Measurements from ENCODE around the gene TBC1D4. TPM values are rescaled to one million over a fixed set of nuclear protein-coding genes. Genes with fewer than 3 reads are reported as not detected.
A peak's percentile ranks its signal among the peaks of the same experiment; 100 is the strongest.

TBC1D4 gene
- total and polyA plus RNA-seq, 9 of the 15 experiments (the other 6 are each of a cell fraction or from before 2014, with no cell fraction given): 2.8 to 12.3 (median 7.0) TPM

DNA sequence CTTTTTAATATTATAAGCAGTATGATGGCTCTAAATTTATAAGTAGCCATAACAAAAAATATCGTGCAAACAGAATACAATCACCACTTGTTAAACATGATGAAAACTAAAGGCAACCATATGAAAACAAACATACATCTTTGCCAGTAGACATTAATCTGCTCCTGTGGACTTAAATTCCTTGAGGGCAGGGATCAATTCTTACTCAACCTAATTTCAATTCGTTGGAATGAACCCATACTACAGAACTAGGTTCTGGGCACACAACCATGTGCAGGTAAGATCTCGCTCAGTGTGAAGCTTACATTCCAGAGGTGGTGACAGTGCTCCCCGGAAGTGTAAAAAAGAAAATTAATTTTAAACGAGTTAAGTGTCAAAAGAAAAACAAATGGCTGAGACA lies 13.4 kb downstream of the TBC1D4 start:
- DNase-seq (ENCODE audit: extremely low read depth in 1 of 4, low spot score in 3 of 4) (no peak), FAIRE-seq (no peak), ATAC-seq (no peak)
- H3K27me3 ChIP-seq (ENCODE audit: control insufficient read depth in 2 of 2, insufficient read depth in 2 of 2, low read length in 2 of 2): no peaks in the 10 kb centered on the region
- no peaks in the 10 kb centered on the region for H3K9me1 ChIP-seq (ENCODE audit: control insufficient read depth, insufficient read depth, low read length)
- intact Hi-C loops (cut with micrococcal nuclease) (no loop called here), in situ Hi-C loops (cut with MboI) (no loop called here)
- H3K27ac ChIP-seq (ENCODE audit: extremely low read depth, low read depth, low read length): 0 out of 3 replicates have a peak overlapping the region, but pooled peaks have one; percentile 28
- 21% methylated on average over 5 of the region's 5 CpGs for WGBS (ENCODE audit: insufficient coverage, low coverage, missing lambda C conversion rate)
- H3K4me1 ChIP-seq (replicated peaks in 1 of 2; ENCODE audit: control insufficient read depth in 2 of 2, insufficient read depth in 2 of 2, low read length in 2 of 2): no peaks in the 10 kb centered on the region; a peak in 1 of 5 replicates
- BruUV-seq (replicated peaks): no TSS peak
- peaks cover 20% of the 10 kb centered on the region for H3K79me2 ChIP-seq (ENCODE audit: control insufficient read depth, insufficient read depth, low read length)
- peak overlapping the region; percentile 19; the same call in 1 of the 2 replicates for H2AFZ ChIP-seq (ENCODE audit: low read depth, low read length)
- H3K9me3 ChIP-seq (replicated peaks; ENCODE audit: control insufficient read depth, insufficient read depth, low read depth, low read length): no peaks in the 10 kb centered on the region
- H3K4me3 ChIP-seq: no peak overlapping the region
- ChIA-PET POLR2A (interaction anchor here (0.8 kb wide), 1 partner anchor 420 kb away, joined by 3 read pairs; no protein-coding TSS in a partner anchor), CTCF (ENCODE audit: low intra/inter-chr PET ratio) (no interaction called here)
- no peak overlapping the region; the same call in 1 of the 2 replicates for H3K4me2 ChIP-seq (ENCODE audit: insufficient read depth, low read length)
- no peaks in the 10 kb centered on the region for H4K20me1 ChIP-seq (replicated peaks; ENCODE audit: control insufficient read depth, insufficient read depth, low read length)
- H3K9ac ChIP-seq (ENCODE audit: insufficient read depth in 1 of 2, low read depth in 2 of 2, low read length in 2 of 2): no peak overlapping the region; a peak in 1 of 4 replicates
- no peaks in the 10 kb centered on the region for H3K36me3 ChIP-seq (ENCODE audit: control insufficient read depth, insufficient read depth, low read length)
- TF ChIP-seq, protein P1, sequence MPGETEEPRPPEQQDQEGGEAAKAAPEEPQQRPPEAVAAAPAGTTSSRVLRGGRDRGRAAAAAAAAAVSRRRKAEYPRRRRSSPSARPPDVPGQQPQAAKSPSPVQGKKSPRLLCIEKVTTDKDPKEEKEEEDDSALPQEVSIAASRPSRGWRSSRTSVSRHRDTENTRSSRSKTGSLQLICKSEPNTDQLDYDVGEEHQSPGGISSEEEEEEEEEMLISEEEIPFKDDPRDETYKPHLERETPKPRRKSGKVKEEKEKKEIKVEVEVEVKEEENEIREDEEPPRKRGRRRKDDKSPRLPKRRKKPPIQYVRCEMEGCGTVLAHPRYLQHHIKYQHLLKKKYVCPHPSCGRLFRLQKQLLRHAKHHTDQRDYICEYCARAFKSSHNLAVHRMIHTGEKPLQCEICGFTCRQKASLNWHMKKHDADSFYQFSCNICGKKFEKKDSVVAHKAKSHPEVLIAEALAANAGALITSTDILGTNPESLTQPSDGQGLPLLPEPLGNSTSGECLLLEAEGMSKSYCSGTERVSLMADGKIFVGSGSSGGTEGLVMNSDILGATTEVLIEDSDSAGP (CRISPR knock-in tag; IDR thresholded peaks at IDR 0.05): no peak
- TF ChIP-seq MYC (IDR thresholded peaks at IDR 0.05; ENCODE audit: low read depth, low read length) (no peak), MYC (CRISPR knock-in tag; IDR thresholded peaks at IDR 0.05; ENCODE audit: borderline replicate concordance, low read depth) (no peak), ZC3H8 (IDR thresholded peaks at IDR 0.05) (no peak), RBM34 (IDR thresholded peaks at IDR 0.05; ENCODE audit: borderline replicate concordance, insufficient read depth, low read length) (no peak), HDAC2 (IDR thresholded peaks at IDR 0.05) (no peak), CHD1 (IDR thresholded peaks at IDR 0.05; ENCODE audit: low read length) (no peak), RBM22 (IDR thresholded peaks at IDR 0.05; ENCODE audit: low read depth, low read length, poor library complexity, severe bottlenecking) (no peak), PHB2 (IDR thresholded peaks at IDR 0.05; ENCODE audit: low read depth) (no peak), SRSF7 (optimal IDR thresholded peaks at IDR 0.05; ENCODE audit: low read depth, low read length) (no peak), FOXM1 (IDR thresholded peaks at IDR 0.05; ENCODE audit: low read depth) (no peak), FOXM1 (CRISPR knock-in tag; IDR thresholded peaks at IDR 0.05; ENCODE audit: low read depth) (no peak), NFE2 (IDR thresholded peaks at IDR 0.05; ENCODE audit: low read depth) (no peak), FOXK2 (conservative IDR thresholded peaks at IDR 0.05 in 1 of 2, IDR thresholded peaks at IDR 0.05 in 1 of 2; ENCODE audit: low read depth in 2 of 2) (no peak), ZNF316 (IDR thresholded peaks at IDR 0.05) (no peak), ZNF121 (CRISPR knock-in tag; conservative IDR thresholded peaks at IDR 0.05) (no peak)
- TF ChIP-seq, protein P2, sequence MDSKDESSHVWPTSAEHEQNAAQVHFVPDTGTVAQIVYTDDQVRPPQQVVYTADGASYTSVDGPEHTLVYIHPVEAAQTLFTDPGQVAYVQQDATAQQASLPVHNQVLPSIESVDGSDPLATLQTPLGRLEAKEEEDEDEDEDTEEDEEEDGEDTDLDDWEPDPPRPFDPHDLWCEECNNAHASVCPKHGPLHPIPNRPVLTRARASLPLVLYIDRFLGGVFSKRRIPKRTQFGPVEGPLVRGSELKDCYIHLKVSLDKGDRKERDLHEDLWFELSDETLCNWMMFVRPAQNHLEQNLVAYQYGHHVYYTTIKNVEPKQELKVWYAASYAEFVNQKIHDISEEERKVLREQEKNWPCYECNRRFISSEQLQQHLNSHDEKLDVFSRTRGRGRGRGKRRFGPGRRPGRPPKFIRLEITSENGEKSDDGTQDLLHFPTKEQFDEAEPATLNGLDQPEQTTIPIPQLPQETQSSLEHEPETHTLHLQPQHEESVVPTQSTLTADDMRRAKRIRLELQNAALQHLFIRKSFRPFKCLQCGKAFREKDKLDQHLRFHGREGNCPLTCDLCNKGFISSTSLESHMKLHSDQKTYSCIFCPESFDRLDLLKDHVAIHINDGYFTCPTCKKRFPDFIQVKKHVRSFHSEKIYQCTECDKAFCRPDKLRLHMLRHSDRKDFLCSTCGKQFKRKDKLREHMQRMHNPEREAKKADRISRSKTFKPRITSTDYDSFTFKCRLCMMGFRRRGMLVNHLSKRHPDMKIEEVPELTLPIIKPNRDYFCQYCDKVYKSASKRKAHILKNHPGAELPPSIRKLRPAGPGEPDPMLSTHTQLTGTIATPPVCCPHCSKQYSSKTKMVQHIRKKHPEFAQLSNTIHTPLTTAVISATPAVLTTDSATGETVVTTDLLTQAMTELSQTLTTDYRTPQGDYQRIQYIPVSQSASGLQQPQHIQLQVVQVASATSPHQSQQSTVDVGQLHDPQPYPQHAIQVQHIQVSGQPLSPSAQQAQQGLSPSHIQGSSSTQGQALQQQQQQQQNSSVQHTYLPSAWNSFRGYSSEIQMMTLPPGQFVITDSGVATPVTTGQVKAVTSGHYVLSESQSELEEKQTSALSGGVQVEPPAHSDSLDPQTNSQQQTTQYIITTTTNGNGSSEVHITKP (IDR thresholded peaks at IDR 0.05; ENCODE audit: partially characterized antibody): no peak
- TF ChIP-seq, protein P3, sequence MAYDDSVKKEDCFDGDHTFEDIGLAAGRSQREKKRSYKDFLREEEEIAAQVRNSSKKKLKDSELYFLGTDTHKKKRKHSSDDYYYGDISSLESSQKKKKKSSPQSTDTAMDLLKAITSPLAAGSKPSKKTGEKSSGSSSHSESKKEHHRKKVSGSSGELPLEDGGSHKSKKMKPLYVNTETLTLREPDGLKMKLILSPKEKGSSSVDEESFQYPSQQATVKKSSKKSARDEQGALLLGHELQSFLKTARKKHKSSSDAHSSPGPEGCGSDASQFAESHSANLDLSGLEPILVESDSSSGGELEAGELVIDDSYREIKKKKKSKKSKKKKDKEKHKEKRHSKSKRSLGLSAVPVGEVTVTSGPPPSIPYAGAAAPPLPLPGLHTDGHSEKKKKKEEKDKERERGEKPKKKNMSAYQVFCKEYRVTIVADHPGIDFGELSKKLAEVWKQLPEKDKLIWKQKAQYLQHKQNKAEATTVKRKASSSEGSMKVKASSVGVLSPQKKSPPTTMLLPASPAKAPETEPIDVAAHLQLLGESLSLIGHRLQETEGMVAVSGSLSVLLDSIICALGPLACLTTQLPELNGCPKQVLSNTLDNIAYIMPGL (CRISPR knock-in tag; IDR thresholded peaks at IDR 0.05): no peak

Data from K562 (cell line).